ENCODE measurements around the gene PBX4.

DNA sequence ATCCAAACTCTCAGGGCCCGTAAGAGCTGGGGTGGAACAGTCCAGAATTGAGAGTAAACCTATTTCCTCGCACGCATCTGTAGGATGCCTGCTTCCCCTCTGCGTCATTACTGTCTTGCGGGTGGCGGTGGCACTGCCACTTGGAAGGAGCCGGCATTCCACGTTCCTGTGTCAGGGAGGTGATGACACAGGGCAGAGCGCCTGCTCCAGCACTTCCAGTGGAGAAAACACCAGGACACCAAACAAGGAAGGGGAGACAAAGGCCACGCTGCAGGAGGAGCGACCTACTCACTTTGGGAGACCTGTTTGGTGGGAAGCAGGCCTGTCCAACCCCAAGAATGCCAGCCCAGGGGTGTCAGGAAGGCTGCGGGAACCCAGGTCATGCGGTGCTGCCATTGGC is 37.1 kb downstream of the PBX4 start:
- TF ChIP-seq EZH2phosphoT487 (conservative IDR thresholded peaks at IDR 0.05; ENCODE audit: low read length), result no peak
- TF ChIP-seq, protein P1, sequence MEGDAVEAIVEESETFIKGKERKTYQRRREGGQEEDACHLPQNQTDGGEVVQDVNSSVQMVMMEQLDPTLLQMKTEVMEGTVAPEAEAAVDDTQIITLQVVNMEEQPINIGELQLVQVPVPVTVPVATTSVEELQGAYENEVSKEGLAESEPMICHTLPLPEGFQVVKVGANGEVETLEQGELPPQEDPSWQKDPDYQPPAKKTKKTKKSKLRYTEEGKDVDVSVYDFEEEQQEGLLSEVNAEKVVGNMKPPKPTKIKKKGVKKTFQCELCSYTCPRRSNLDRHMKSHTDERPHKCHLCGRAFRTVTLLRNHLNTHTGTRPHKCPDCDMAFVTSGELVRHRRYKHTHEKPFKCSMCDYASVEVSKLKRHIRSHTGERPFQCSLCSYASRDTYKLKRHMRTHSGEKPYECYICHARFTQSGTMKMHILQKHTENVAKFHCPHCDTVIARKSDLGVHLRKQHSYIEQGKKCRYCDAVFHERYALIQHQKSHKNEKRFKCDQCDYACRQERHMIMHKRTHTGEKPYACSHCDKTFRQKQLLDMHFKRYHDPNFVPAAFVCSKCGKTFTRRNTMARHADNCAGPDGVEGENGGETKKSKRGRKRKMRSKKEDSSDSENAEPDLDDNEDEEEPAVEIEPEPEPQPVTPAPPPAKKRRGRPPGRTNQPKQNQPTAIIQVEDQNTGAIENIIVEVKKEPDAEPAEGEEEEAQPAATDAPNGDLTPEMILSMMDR (IDR thresholded peaks at IDR 0.05; ENCODE audit: insufficient read depth, low read length, poor library complexity, severe bottlenecking), result no peak
